Fibroblast of peridontal ligament (primary cell): ENCODE measurements around the gene MTRFR.
A peak's percentile ranks its signal among the peaks of the same experiment; 100 is the strongest.
"Not testable (repeated sequence)": the region's sequence is repeated elsewhere in the genome, so short reads cannot be mapped to it uniquely, and the experiment has no call there.

ENCODE experiments used
- DNase-seq: peaks from one replicate; pipeline ENCODE4 v3.0.0-alpha.2; 2010; ENCODE audit errors: extremely low read depth

The MTRFR gene

GRCh38 chr12:123232807-123233504 lies at the start of gene MTRFR, which contains the start of gene MPHOSPH9:
Gene MTRFR (plus strand): TSS chr12:123233436. CDS start chr12:123253675, 20,239 bp downstream.
Gene MPHOSPH9 (minus strand): TSS chr12:123233141. CDS start chr12:123230364, 2,777 bp downstream.
- DNase-seq, result peak; percentile 99

- no peak for DNase-seq
Observed at GRCh38 chr12:123187637-123188036, 45.6 kb upstream of the MTRFR start.

GRCh38 chr12:123199936-123200335 lies 33.3 kb upstream of the MTRFR start:
- DNase-seq, result no peak

GRCh38 chr12:123200414-123200813 lies 32.8 kb upstream of the MTRFR start:
- DNase-seq, result no peak

GRCh38 chr12:123206794-123207193 lies 26.4 kb upstream of the MTRFR start:
- peak; percentile 39 for DNase-seq

DNA sequence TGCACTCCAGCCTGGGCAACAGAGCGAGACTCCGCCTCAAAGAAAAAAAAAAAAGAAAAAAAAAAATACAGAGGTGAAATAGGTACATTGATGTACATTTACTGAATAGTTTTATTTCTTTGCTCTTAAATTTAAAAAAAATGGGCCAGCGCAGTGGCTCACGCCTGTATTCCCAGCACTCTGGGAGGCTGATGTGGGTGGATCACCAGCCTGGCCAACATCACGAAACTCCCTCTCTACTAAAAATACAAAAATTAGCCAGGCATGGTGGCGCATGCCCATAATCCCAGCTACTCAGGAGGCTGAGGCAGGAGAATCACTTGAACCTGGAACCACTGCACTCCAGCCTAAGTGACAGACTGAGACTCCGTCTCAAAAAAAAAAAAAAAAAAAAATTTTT lies 25.4 kb upstream of the MTRFR start:
- DNase-seq, result not testable (repeated sequence)

- DNase-seq, result peak; percentile 84
Observed at GRCh38 chr12:123223241-123223668, 10.0 kb upstream of the MTRFR start.

GRCh38 chr12:123225443-123225842 lies 7.8 kb upstream of the MTRFR start:
- DNase-seq, result no peak

- DNase-seq, result no peak
Observed at GRCh38 chr12:123227581-123228258, 5.5 kb upstream of the MTRFR start.

- no peak for DNase-seq
Observed at GRCh38 chr12:123229051-123229450, 4.2 kb upstream of the MTRFR start.

DNA sequence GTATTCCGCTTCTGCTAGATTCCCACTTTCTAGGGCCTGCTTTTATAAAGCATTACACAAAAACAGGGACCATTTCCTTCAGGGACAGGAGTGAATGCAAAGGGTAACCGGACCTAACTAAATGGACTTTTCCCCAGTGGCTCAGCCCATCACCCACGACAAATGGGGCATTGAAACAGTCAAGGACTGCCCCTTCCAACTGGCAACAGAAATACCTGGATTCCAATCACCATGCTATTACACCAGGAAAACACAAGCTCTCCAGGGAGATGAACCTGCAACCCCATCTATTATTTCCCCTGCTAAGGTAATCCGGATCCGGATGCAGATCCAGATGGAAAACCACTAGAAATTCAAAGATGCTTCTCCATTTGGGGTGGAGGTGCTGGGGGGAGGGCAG lies 1.3 kb upstream of the MTRFR start:
- DNase-seq, result no peak

DNA sequence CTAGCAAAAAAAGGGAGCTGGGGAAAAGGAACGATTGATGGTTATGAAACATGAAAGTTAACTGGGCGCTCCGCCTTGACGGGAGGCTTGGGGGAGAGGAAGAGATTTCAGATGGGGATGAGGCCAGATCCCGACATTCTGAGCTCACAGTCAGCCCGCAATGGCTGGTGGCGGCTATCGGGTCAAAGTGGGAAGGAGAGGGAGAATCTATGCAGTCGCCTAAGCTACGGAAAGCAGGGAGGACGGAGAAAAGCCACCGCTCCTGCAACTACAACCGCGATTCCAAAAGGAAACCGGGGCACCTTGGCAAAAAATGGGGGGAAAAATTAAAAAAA lies 797 bp upstream of the MTRFR start:
- DNase-seq, result no peak

DNA sequence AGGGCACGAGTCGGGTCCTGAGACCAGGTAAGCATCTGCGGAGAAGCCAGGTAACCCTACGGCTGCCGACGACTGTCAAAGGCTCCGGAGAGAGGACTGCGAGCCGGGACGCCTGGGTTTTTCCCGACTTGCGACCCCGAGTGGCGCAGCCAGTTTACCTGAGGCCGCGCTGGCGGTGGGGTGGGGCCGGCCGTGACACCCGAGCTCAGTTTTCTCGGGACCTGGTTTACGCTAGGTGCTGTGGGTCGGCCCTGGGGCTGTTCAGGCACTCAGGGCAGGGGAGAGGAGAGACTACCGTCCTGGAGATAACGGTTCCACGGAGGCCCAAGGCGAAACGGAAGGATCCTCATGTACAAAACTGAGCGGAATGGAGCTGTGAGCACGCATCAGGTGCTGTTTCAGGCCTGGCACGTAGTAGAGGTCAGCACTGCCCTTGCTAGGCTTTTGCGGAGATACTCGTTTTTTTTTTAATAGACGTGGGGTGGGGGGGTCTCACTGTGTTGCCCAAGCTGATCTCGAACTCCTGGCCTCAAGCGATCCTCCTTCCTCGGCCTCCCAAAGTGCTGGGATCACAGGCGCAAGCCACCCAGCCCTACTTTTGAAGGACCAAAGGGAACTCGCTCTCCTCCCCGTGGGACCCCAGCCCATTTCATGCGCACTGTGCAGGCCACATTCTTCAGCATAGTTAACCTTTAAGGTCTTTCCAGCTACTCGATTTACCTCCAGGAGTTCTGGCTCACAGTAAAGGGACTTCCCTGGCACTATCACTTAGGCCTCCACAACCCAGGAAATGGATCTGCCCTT lies 471 bp downstream of the MTRFR start:
- DNase-seq, result no peak

DNA sequence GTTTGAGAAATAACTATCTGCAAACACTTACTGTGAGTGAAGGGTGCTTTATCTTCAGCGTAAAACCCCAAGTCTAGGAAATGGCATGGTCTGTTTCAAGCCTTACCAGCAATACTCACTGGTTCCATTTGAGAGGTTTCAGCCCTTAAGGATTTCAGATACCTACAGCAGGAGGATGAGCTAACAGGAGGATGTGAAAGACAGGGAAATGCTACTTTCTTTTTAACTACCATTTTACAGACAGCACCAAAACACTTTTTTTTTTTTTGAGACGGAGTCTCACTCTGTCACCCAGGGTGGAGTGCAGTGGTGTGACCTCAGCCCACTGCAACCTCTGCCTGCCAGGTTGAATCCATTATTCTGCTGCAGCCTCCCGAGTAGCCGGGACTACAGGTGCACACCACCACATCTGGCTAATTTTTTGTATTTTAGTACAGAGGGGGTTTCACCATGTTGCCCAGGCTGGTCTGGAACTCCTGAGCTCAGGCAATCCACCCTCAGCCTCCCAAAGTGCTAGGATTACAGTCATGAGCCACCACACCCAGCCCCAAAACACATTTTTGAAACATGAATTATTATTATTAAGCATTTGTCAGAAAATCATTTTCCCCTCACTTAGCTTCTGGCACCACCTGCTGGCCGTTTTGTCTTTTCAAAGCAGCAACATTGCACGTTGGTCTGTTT lies 4.6 kb downstream of the MTRFR start:
- DNase-seq, result peak; percentile 85

- no peak for DNase-seq
Observed at GRCh38 chr12:123238330-123238682, 5.1 kb downstream of the MTRFR start.

- DNase-seq, result no peak
Observed at GRCh38 chr12:123238961-123239360, 5.7 kb downstream of the MTRFR start.

GRCh38 chr12:123242116-123242904 lies 9.1 kb downstream of the MTRFR start:
- no peak for DNase-seq

DNA sequence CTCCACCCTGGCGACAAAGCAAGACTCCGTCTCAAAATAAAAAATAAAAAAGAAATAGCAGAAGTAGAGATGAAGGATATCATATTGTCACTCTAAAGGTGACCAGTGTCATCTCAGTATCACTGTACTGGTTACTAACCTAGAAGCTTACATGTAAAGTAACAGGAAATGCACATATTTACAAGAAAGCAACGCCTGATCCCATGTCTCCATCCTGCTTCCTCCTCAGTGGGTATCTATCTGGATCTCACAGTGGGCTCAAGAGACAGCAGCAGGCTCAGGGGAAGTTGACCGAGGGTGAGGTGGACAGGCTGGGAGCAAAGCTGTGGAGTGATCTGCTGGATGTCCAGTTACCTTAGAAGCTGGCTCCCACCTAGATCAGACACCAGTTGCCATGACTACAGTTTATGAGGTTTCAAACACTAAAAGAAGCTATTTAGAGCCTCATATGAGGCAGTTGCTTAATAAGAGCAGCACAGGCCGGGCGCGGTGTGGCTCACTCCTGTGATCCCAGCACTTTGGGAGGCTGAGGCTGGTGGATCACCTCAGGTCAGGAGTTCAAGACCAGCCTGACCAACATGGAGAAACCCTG lies 10.5 kb downstream of the MTRFR start:
- no peak for DNase-seq

DNA sequence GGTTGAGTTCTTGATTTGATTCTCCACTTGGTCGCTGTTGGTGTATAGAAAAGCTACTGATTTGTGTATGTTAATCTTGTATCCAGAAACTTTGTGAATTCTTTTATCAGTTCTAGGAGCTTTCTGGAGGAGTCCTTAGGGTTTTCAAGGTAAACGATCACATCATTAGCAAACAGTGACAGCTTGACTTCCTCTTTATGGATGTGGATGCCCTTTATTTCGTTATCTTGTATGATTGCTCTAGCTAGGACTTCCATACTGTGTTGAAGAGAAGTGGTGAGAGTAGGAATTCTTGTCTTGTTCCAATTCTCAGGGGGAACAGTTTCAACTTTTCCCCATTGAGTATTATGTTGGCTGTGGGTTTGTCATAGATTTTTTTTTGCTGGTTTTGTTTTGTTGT lies 12.4 kb downstream of the MTRFR start:
- no peak for DNase-seq

DNA sequence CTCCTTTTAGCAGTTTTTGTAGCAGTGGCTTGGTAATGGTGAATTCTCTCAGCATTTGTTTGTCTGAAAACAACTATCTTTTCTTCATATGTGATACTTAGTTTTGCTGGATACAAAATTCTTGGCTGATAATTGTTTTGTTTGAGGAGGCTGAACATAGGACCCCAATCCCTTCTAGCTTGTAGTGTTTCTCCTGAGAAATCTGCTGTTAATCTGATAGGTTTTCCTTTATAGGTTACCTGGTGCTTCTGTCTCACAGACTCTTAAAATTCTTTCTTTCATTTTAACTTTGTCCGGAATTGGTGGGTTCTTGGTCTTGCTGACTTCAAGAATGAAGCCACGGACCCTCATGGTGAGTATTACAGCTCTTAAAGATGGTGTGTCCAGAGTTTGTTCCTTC lies 14.9 kb downstream of the MTRFR start:
- DNase-seq, result not testable (repeated sequence)
